ENCODE results near the gene PRSS56. TPM values are rescaled to one million over a fixed set of nuclear protein-coding genes. Genes with fewer than 3 reads are reported as not detected.

PRSS56 gene
- total and polyA plus RNA-seq, 2 of the 13 experiments (the other 11 are each of a cell fraction or from before 2014, with no cell fraction given) = not detected

- TF ChIP-seq ZNF17 (CRISPR knock-in tag; IDR thresholded peaks at IDR 0.05) (peak; percentile 8; the same call in 1 of the 2 replicates), PRDM4 (CRISPR knock-in tag; IDR thresholded peaks at IDR 0.05; ENCODE audit: borderline replicate concordance) (0 out of 2 replicates have a peak, but pooled peaks have one; percentile 55), MYNN (CRISPR knock-in tag; IDR thresholded peaks at IDR 0.05; ENCODE audit: low read depth) (peak; percentile 38; the same call in 1 of the 2 replicates), ZNF18 (CRISPR knock-in tag; IDR thresholded peaks at IDR 0.05; ENCODE audit: insufficient replicate concordance) (no peak), SIX4 (CRISPR knock-in tag; IDR thresholded peaks at IDR 0.05) (no peak), ZNF101 (CRISPR knock-in tag; IDR thresholded peaks at IDR 0.05; ENCODE audit: borderline replicate concordance, low read depth) (no peak), TGIF2 (CRISPR knock-in tag; IDR thresholded peaks at IDR 0.05) (no peak), SIX1 (CRISPR knock-in tag; IDR thresholded peaks at IDR 0.05; ENCODE audit: borderline replicate concordance) (0 out of 2 replicates have a peak, but pooled peaks have one; percentile 3)
Measured at GRCh38 chr2:232549655-232550353, 29.6 kb downstream of the PRSS56 start (continued).

Data from HepG2 (cell line).